DMS 273 treated with DMSO at 0.1 percent for 48 hours (cell line): ENCODE data around the gene BEND6.

Source experiments
- DNase-seq: peaks from one replicate; lab custom pipeline; 2025; lab: John Stamatoyannopoulos, UW

The BEND6 gene

GRCh38 chr6:56940977-56941376 is 13.9 kb upstream of the BEND6 start:
- no peak for DNase-seq

- peak; percentile 27 for DNase-seq
These were observed 10.2 kb upstream of the BEND6 start for GRCh38 chr6:56944661-56945060.

GRCh38 chr6:56946368-56946767 is 8.5 kb upstream of the BEND6 start:
- DNase-seq, result no peak

GRCh38 chr6:56947924-56948323 is 7.0 kb upstream of the BEND6 start:
- no peak for DNase-seq

GRCh38 chr6:56949265-56949664 is 5.6 kb upstream of the BEND6 start:
- no peak for DNase-seq

GRCh38 chr6:56949925-56950495 is 4.9 kb upstream of the BEND6 start:
- DNase-seq, result no peak

- no peak for DNase-seq
These were observed 3.7 kb upstream of the BEND6 start for GRCh38 chr6:56951049-56951831.

- no peak for DNase-seq
These were observed 1.1 kb upstream of the BEND6 start for GRCh38 chr6:56953597-56954402.

GRCh38 chr6:56955171-56956155 is 556 bp downstream of the BEND6 start:
- peak; percentile 82 for DNase-seq

GRCh38 chr6:56956491-56956890 is 1.6 kb downstream of the BEND6 start:
- DNase-seq, result no peak

GRCh38 chr6:56957856-56958255 is 2.9 kb downstream of the BEND6 start:
- DNase-seq, result no peak

GRCh38 chr6:56958481-56958880 is 3.6 kb downstream of the BEND6 start:
- DNase-seq, result no peak

GRCh38 chr6:56959094-56959493 is 4.2 kb downstream of the BEND6 start:
- DNase-seq, result no peak

- no peak for DNase-seq
These were observed 5.0 kb downstream of the BEND6 start for GRCh38 chr6:56959938-56960337.

GRCh38 chr6:56961151-56961550 is 6.2 kb downstream of the BEND6 start:
- no peak for DNase-seq

- no peak for DNase-seq
These were observed 7.5 kb downstream of the BEND6 start for GRCh38 chr6:56962441-56962840.

GRCh38 chr6:56963043-56963442 is 8.1 kb downstream of the BEND6 start:
- no peak for DNase-seq

GRCh38 chr6:56963793-56964192 is 8.9 kb downstream of the BEND6 start:
- no peak for DNase-seq

GRCh38 chr6:56965126-56965525 is 10.2 kb downstream of the BEND6 start:
- DNase-seq, result no peak

- no peak for DNase-seq
These were observed 15.9 kb downstream of the BEND6 start for GRCh38 chr6:56970849-56971248.

- DNase-seq, result no peak
These were observed 22.3 kb downstream of the BEND6 start for GRCh38 chr6:56977192-56977591.

- no peak for DNase-seq
These were observed 23.6 kb downstream of the BEND6 start for GRCh38 chr6:56978530-56978929.
